IPS DF 6.9 (cell line): ENCODE data around the gene NOSIP.

Experiments used
- DNase-seq: peaks from one replicate; pipeline ENCODE4 v3.0.0-alpha.2; 2013; ENCODE audit warnings: low read depth, low spot score
- H3K27ac ChIP-seq: one replicate; pipeline ENCODE4 v1.5.1; 2013; ENCODE audit warnings: low read length, control low read depth
- H3K27me3 ChIP-seq: 2 replicates; pipeline ENCODE4 v1.6.1; 2013; ENCODE audit warnings: mild to moderate bottlenecking, low read length; ENCODE audit not compliant: control insufficient read depth, insufficient read depth
- H3K36me3 ChIP-seq: 2 replicates; pipeline ENCODE4 v1.6.1; 2013; ENCODE audit warnings: low read length; ENCODE audit not compliant: control insufficient read depth, insufficient read depth
- H3K4me1 ChIP-seq: 2 replicates; pipeline ENCODE4 v1.6.1; 2013; ENCODE audit warnings: low read length; ENCODE audit not compliant: control insufficient read depth, insufficient read depth
- H3K4me3 ChIP-seq: 2 replicates; pipeline ENCODE4 v1.5.1; 2013; ENCODE audit warnings: mild to moderate bottlenecking, low read length
- H3K9me3 ChIP-seq: 2 replicates; pipeline ENCODE4 v1.6.1; 2013; ENCODE audit warnings: low read length, inconsistent platforms; ENCODE audit not compliant: control insufficient read depth, insufficient read depth
- WGBS: extraction: QIAGEN DNeasy Blood & Tissue Kit; methylation state at CpG from one replicate; pipeline ENCODE4 v1.1.7; 2013; ENCODE audit warnings: mixed read lengths, missing lambda C conversion rate; ENCODE audit not compliant: insufficient read length, insufficient coverage; 5-methylcytosine and 5-hydroxymethylcytosine counted together

NOSIP gene

DNA sequence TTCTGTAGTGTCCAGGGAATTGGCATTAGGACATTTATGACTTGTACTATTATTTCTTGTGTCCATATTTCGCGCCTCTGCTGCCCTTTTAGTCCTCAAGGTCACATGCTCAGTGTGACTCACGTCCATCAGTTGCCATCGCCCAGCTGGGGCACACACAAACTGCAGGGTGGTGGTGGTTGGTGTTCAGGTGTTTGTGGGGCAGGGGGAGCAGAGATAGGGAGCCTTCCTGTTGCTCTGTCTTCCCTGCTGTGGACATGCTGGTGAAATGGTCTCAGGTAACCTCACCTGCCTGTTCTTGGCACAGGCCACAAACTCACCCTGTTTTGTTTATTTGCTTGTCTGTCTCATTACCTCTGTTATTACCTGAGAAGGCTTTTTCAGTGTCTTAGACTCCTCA is 33.0 kb upstream of the NOSIP start:
- no peaks in the 10 kb centered on the region for H3K4me1 ChIP-seq
- peaks cover 20% of the 10 kb centered on the region for H3K36me3 ChIP-seq
- no CpG with 5 or more reads among the region's 4 CpGs for WGBS
- no peaks in the 10 kb centered on the region for H3K27me3 ChIP-seq
- H3K4me3 ChIP-seq, result no peak overlapping the region
- H3K9me3 ChIP-seq, result no peaks in the 10 kb centered on the region
- no peak overlapping the region for H3K27ac ChIP-seq
- DNase-seq, result no peak

DNA sequence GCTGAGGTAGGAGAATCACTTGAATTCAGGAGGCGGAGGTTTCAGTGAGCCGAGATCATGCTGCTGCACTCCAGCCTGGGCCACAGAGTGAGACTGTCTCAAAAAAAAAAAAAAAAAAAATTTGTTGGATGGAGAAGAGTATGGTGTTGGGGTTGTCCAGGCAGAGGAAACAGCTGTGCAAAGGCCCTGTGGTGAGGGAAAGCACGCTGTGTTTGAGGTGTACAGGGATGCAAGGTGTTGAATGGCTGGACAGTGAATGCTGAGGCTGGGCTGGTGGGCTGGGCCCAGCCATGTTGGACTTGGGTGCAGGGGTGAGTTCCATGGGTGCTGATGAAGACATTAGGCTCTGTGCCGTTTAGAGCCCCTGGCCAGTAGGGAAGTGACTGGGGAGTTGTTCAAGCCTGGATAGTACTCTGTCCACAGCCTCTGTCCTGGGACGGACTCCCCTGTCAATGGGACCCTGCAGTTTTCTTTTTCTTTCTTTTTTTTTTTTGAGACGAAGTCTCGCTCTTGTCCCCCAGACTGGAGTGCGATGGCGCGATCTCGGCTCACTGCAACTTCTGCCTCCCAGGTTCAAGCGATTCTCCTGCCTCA is 29.2 kb upstream of the NOSIP start:
- Histone ChIP-seq H3K9me3 (no peaks in the 10 kb centered on the region), H3K36me3 (peaks cover 18% of the 10 kb centered on the region), H3K4me3 (no peak overlapping the region), H3K27me3 (no peaks in the 10 kb centered on the region), H3K4me1 (no peaks in the 10 kb centered on the region), H3K27ac (no peak overlapping the region)
- WGBS, result no CpG with 5 or more reads among the region's 12 CpGs
- no peak for DNase-seq

DNA sequence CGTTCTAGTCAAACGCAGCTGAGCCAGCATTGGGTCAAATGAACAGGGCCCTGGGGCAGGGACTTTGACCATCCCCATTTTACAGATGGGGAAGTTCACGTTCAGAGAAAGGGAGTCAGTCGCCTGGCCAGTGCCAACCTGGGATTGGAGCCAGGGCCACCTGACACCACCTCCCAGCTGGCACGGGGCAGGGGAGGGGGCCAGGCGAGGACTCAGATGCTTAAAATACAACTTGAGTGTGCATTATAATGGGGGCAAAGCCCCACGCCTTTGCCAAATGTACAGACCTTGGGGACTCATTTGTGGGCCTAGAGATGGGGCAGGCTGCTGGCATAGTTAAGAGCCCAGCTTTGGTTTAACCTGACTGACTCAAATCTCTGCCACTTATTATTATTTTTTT is 25.2 kb upstream of the NOSIP start:
- Histone ChIP-seq H3K4me1 (no peaks in the 10 kb centered on the region), H3K36me3 (peaks cover 28% of the 10 kb centered on the region), H3K27me3 (no peaks in the 10 kb centered on the region), H3K27ac (no peak overlapping the region), H3K9me3 (no peaks in the 10 kb centered on the region), H3K4me3 (no peak overlapping the region)
- no CpG with 5 or more reads among the region's 7 CpGs for WGBS
- DNase-seq, result no peak

DNA sequence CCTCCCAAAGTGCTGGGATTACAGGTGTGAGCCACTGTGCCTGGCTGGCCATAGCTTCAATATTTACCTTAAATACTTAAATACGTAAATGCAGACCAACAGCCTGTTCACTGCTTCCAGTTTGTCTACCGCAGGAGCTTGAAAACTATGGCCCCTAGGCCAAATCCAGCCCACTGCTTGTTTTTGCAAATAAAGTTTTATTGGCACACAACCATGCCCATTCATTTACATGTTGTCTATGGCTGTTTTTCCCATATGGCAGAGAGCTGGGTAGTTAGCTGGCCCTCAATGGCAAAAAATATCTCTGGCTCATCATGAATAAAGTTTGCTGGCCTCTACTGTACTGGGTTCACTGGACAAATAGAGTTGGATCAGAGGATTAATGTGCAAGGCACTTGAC is 22.4 kb upstream of the NOSIP start:
- no peaks in the 10 kb centered on the region for H3K4me1 ChIP-seq
- no CpG with 5 or more reads among the region's 2 CpGs for WGBS
- H3K4me3 ChIP-seq, result no peak overlapping the region
- no peak for DNase-seq
- H3K27me3 ChIP-seq, result no peaks in the 10 kb centered on the region
- no peak overlapping the region for H3K27ac ChIP-seq
- H3K9me3 ChIP-seq, result no peaks in the 10 kb centered on the region
- peaks cover 35% of the 10 kb centered on the region for H3K36me3 ChIP-seq

DNA sequence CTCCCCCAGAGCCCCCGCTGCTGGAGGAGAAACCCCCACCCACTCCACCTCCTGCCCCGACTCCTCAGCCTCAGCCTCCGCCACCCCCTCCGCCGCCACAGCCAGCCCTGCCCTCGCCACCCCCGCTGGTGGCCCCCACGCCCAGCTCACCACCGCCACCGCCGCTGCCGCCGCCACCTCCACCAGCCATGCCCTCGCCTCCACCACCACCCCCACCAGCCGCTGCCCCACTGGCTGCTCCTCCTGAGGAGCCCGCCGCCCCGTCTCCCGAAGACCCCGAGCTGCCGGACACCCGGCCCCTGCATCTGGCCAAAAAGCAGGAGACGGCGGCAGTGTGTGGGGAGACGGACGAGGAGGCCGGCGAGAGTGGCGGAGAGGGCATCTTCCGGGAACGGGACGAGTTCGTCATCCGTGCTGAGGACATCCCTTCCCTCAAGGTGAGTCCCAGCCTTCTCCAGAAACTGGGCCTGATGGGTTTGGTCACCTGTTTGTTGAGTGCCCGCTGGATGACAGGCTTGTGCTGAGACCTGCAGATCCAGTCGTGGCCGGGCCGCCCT is 21.2 kb upstream of the NOSIP start:
- no peaks in the 10 kb centered on the region for H3K4me1 ChIP-seq
- no peak overlapping the region for H3K27ac ChIP-seq
- WGBS, result no CpG with 5 or more reads among the region's 38 CpGs
- no peaks in the 10 kb centered on the region for H3K27me3 ChIP-seq
- H3K9me3 ChIP-seq, result no peaks in the 10 kb centered on the region
- peaks cover 43% of the 10 kb centered on the region for H3K36me3 ChIP-seq
- DNase-seq, result no peak
- H3K4me3 ChIP-seq, result no peak overlapping the region

DNA sequence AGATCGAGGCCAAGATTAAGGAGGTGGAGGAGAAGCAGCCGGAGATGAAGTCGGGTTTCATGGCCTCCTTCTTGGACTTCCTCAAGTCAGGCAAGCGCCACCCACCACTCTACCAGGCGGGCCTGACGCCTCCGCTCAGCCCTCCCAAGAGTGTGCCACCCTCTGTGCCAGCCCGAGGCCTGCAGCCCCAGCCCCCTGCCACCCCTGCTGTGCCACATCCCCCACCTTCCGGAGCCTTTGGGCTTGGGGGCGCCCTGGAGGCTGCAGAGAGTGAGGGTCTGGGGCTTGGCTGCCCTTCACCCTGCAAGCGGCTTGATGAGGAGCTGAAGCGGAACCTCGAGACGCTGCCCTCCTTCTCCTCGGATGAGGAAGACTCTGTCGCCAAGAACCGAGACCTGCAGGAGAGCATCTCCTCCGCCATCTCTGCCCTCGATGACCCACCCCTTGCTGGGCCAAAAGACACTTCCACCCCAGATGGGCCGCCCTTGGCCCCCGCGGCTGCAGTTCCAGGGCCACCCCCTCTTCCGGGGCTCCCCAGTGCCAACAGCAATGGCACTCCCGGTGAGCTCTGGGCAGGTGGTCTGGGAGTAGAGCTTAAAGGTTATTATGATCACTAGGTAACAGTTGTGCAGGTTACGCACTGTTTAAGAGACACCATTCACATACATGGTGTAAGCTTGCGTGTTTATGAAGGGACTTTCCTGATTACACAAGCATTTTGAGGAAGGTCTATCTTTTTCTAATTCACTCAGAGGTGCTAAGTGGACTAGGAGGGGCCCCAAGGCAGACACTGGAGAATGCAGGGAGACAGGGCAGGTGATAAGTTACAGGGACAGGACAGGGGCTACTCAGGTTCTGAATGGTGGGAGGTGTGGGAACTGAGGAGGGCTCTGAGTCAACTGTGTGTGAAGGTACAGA is 19.3 kb upstream of the NOSIP start:
- Histone ChIP-seq H3K9me3 (no peaks in the 10 kb centered on the region), H3K27me3 (no peaks in the 10 kb centered on the region), H3K27ac (no peak overlapping the region), H3K4me1 (no peaks in the 10 kb centered on the region), H3K4me3 (no peak overlapping the region), H3K36me3 (peaks cover 52% of the 10 kb centered on the region)
- no peak for DNase-seq
- WGBS, result no CpG with 5 or more reads among the region's 26 CpGs

DNA sequence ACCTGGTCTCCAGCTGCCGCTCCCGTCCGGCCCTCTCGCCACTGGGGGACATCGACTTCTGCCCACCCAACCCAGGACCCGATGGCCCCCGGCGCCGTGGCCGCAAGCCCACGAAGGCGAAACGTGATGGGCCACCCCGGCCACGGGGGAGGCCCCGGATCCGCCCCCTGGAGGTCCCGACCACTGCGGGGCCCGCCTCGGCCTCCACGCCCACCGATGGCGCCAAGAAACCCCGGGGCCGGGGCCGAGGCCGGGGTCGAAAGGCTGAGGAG is 17.3 kb upstream of the NOSIP start:
- no peak for DNase-seq
- no peak overlapping the region for H3K27ac ChIP-seq
- no peaks in the 10 kb centered on the region for H3K4me1 ChIP-seq
- H3K36me3 ChIP-seq, result peaks cover 54% of the 10 kb centered on the region
- H3K9me3 ChIP-seq, result no peaks in the 10 kb centered on the region
- no CpG with 5 or more reads among the region's 29 CpGs for WGBS
- H3K4me3 ChIP-seq, result no peak overlapping the region
- no peaks in the 10 kb centered on the region for H3K27me3 ChIP-seq

DNA sequence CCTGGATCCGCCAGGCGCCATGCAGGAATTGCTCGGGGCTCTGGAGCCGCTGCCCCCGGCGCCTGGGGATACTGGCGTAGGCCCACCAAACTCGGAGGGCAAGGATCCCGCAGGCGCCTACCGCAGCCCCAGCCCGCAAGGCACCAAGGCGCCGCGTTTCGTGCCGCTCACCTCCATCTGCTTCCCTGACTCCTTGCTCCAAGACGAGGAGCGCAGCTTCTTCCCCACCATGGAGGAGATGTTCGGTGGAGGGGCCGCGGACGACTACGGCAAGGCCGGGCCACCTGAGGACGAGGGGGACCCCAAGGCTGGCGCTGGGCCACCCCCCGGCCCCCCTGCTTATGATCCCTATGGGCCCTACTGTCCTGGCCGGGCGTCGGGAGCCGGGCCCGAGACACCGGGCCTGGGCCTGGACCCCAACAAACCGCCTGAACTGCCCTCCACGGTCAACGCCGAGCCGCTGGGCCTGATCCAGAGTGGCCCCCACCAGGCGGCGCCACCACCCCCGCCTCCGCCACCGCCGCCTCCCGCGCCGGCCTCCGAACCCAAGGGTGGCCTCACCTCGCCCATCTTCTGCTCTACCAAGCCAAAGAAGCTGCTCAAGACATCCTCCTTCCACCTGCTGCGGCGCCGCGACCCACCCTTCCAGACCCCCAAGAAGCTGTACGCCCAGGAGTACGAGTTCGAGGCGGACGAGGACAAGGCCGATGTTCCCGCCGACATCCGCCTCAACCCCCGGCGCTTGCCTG is 16.8 kb upstream of the NOSIP start:
- H3K9me3 ChIP-seq, result no peaks in the 10 kb centered on the region
- peaks cover 54% of the 10 kb centered on the region for H3K36me3 ChIP-seq
- H3K4me3 ChIP-seq, result no peak overlapping the region
- WGBS, result no CpG with 5 or more reads among the region's 65 CpGs
- H3K27ac ChIP-seq, result no peak overlapping the region
- no peak for DNase-seq
- no peaks in the 10 kb centered on the region for H3K27me3 ChIP-seq
- no peaks in the 10 kb centered on the region for H3K4me1 ChIP-seq

DNA sequence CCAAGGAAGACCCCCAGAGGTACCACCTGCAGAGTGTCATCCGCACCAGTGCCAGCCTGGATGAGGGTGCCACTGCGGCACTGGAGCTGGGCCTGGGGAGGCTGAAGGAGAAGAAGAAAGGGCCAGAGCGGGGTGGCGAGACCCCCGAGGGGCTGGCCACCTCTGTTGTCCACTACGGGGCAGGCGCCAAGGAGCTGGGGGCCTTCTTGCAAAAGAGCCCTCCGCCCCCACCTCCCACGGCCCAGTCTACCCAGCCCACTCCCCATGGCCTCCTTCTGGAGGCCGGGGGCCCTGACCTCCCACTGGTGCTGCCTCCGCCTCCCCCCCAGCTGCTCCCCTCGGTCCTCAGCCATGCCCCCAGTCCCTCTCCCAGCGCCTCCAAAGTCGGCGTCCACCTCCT is 16.1 kb upstream of the NOSIP start:
- H3K36me3 ChIP-seq, result peaks cover 47% of the 10 kb centered on the region
- H3K9me3 ChIP-seq, result no peaks in the 10 kb centered on the region
- no CpG with 5 or more reads among the region's 15 CpGs for WGBS
- no peaks in the 10 kb centered on the region for H3K4me1 ChIP-seq
- no peaks in the 10 kb centered on the region for H3K27me3 ChIP-seq
- no peak for DNase-seq
- H3K27ac ChIP-seq, result no peak overlapping the region
- H3K4me3 ChIP-seq, result no peak overlapping the region

DNA sequence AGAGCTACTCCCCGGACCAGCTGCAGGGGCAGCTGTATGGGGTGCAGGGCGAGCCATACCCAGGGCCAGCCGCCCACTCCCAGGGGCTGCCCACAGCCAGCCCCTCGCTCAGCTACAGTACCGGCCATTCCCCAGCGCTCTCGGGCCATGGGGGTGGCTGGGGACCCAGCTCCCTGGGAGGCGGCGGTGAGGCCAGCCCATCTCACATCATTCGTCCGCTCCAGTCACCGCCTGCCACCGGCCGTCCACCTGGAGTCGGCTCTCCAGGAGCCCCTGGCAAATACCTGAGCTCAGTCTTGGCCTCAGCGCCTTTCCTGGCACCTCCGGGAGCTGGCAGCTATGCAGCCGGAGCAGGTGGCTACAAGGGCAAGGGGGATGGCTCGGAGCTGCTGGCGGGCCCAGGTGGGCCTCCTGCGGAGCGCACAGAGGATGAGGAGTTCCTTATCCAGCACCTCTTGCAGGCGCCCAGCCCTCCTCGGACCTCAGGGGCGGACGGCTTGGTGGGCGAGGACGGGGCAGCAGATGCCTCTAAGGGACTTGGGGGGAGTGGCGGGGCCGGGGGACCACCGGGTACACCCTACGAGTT is 15.6 kb upstream of the NOSIP start:
- no peak overlapping the region for H3K4me3 ChIP-seq
- no peak for DNase-seq
- peaks cover 46% of the 10 kb centered on the region for H3K36me3 ChIP-seq
- no CpG with 5 or more reads among the region's 32 CpGs for WGBS
- no peaks in the 10 kb centered on the region for H3K27me3 ChIP-seq
- no peaks in the 10 kb centered on the region for H3K9me3 ChIP-seq
- no peaks in the 10 kb centered on the region for H3K4me1 ChIP-seq
- H3K27ac ChIP-seq, result no peak overlapping the region
